ENCODE results near the gene COPZ2.

DNA sequence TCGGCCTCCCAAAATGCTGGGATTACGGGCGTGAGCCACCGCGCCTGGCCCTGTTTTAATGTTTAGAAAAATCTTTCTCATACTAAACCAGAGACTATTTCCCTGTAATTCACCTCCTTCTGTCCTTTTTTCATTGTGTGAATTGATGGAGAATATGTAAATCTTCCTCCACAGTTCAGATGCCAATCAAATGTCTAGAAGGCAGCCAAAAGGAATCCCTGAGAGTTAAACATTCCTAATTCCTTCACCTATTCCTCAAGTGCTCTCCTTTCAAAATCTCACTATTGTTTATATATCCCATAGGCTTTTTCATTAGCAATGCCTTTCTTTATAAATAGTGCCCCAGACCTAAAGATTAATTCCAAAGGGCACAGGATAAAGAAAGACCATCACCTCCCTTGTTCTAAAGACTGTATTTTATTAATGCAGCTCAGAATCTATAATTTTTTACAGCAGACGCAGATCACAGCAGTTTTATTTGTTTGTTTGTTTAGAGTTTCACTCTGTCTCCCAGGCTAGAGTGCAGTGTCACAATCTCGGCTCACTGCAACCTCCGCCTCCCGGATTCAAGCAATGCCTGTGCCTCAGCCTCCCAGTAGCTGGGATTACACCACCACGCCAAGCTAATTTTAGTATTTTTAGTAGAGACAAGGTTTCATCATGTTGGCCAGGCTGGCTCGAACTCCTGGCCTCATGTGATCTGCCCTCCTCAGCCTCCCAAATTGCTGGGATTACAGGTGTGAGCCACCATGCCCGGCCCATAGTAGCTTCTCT lies 30.5 kb downstream of the COPZ2 start:
- no peak for TF ChIP-seq GLI4 (tag by site-specific recombination; IDR thresholded peaks at IDR 0.05)
- TF ChIP-seq, protein P1, sequence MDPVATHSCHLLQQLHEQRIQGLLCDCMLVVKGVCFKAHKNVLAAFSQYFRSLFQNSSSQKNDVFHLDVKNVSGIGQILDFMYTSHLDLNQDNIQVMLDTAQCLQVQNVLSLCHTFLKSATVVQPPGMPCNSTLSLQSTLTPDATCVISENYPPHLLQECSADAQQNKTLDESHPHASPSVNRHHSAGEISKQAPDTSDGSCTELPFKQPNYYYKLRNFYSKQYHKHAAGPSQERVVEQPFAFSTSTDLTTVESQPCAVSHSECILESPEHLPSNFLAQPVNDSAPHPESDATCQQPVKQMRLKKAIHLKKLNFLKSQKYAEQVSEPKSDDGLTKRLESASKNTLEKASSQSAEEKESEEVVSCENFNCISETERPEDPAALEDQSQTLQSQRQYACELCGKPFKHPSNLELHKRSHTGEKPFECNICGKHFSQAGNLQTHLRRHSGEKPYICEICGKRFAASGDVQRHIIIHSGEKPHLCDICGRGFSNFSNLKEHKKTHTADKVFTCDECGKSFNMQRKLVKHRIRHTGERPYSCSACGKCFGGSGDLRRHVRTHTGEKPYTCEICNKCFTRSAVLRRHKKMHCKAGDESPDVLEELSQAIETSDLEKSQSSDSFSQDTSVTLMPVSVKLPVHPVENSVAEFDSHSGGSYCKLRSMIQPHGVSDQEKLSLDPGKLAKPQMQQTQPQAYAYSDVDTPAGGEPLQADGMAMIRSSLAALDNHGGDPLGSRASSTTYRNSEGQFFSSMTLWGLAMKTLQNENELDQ (tag by site-specific recombination; IDR thresholded peaks at IDR 0.05; ENCODE audit: low read depth): no peak
- TF ChIP-seq, protein P2, sequence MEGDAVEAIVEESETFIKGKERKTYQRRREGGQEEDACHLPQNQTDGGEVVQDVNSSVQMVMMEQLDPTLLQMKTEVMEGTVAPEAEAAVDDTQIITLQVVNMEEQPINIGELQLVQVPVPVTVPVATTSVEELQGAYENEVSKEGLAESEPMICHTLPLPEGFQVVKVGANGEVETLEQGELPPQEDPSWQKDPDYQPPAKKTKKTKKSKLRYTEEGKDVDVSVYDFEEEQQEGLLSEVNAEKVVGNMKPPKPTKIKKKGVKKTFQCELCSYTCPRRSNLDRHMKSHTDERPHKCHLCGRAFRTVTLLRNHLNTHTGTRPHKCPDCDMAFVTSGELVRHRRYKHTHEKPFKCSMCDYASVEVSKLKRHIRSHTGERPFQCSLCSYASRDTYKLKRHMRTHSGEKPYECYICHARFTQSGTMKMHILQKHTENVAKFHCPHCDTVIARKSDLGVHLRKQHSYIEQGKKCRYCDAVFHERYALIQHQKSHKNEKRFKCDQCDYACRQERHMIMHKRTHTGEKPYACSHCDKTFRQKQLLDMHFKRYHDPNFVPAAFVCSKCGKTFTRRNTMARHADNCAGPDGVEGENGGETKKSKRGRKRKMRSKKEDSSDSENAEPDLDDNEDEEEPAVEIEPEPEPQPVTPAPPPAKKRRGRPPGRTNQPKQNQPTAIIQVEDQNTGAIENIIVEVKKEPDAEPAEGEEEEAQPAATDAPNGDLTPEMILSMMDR (tag by site-specific recombination; IDR thresholded peaks at IDR 0.05): no peak
- TF ChIP-seq, protein P3, sequence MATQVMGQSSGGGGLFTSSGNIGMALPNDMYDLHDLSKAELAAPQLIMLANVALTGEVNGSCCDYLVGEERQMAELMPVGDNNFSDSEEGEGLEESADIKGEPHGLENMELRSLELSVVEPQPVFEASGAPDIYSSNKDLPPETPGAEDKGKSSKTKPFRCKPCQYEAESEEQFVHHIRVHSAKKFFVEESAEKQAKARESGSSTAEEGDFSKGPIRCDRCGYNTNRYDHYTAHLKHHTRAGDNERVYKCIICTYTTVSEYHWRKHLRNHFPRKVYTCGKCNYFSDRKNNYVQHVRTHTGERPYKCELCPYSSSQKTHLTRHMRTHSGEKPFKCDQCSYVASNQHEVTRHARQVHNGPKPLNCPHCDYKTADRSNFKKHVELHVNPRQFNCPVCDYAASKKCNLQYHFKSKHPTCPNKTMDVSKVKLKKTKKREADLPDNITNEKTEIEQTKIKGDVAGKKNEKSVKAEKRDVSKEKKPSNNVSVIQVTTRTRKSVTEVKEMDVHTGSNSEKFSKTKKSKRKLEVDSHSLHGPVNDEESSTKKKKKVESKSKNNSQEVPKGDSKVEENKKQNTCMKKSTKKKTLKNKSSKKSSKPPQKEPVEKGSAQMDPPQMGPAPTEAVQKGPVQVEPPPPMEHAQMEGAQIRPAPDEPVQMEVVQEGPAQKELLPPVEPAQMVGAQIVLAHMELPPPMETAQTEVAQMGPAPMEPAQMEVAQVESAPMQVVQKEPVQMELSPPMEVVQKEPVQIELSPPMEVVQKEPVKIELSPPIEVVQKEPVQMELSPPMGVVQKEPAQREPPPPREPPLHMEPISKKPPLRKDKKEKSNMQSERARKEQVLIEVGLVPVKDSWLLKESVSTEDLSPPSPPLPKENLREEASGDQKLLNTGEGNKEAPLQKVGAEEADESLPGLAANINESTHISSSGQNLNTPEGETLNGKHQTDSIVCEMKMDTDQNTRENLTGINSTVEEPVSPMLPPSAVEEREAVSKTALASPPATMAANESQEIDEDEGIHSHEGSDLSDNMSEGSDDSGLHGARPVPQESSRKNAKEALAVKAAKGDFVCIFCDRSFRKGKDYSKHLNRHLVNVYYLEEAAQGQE (tag by site-specific recombination; IDR thresholded peaks at IDR 0.05): no peak
- no peak for TF ChIP-seq ZNF501 (tag by site-specific recombination; IDR thresholded peaks at IDR 0.05)
- no peak for TF ChIP-seq ZNF561 (tag by site-specific recombination; IDR thresholded peaks at IDR 0.05; ENCODE audit: borderline replicate concordance)
- no peak for TF ChIP-seq ZNF623 (tag by site-specific recombination; IDR thresholded peaks at IDR 0.05)
- TF ChIP-seq, protein P4, sequence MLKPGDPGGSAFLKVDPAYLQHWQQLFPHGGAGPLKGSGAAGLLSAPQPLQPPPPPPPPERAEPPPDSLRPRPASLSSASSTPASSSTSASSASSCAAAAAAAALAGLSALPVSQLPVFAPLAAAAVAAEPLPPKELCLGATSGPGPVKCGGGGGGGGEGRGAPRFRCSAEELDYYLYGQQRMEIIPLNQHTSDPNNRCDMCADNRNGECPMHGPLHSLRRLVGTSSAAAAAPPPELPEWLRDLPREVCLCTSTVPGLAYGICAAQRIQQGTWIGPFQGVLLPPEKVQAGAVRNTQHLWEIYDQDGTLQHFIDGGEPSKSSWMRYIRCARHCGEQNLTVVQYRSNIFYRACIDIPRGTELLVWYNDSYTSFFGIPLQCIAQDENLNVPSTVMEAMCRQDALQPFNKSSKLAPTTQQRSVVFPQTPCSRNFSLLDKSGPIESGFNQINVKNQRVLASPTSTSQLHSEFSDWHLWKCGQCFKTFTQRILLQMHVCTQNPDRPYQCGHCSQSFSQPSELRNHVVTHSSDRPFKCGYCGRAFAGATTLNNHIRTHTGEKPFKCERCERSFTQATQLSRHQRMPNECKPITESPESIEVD (tag by site-specific recombination; IDR thresholded peaks at IDR 0.05): no peak
- TF ChIP-seq, protein P5, sequence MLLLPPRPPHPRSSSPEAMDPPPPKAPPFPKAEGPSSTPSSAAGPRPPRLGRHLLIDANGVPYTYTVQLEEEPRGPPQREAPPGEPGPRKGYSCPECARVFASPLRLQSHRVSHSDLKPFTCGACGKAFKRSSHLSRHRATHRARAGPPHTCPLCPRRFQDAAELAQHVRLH (tag by site-specific recombination; IDR thresholded peaks at IDR 0.05): no peak
- no peak for TF ChIP-seq GFI1B (tag by site-specific recombination; IDR thresholded peaks at IDR 0.05)
- TF ChIP-seq ZNF24 (tag by site-specific recombination; IDR thresholded peaks at IDR 0.05): no peak
- no peak for TF ChIP-seq ZNF416 (tag by site-specific recombination; IDR thresholded peaks at IDR 0.05)
- no peak for TF ChIP-seq ZNF776 (tag by site-specific recombination; IDR thresholded peaks at IDR 0.05; ENCODE audit: borderline replicate concordance)
- no peak for TF ChIP-seq ZEB2 (tag by site-specific recombination; IDR thresholded peaks at IDR 0.05)
